ENCODE measurements around the gene ADAMTS7. TPM values are rescaled to one million over a fixed set of nuclear protein-coding genes. Genes with fewer than 3 reads are reported as not detected.
"Not testable (repeated sequence)": the region's sequence is repeated elsewhere in the genome, so short reads cannot be mapped to it uniquely, and the experiment has no call there.

Gene ADAMTS7
- total and polyA plus RNA-seq, 2 donors (not counting 3 experiments of a cell fraction or from before 2014, with no cell fraction given) = 49.6 to 64.7 TPM

DNA sequence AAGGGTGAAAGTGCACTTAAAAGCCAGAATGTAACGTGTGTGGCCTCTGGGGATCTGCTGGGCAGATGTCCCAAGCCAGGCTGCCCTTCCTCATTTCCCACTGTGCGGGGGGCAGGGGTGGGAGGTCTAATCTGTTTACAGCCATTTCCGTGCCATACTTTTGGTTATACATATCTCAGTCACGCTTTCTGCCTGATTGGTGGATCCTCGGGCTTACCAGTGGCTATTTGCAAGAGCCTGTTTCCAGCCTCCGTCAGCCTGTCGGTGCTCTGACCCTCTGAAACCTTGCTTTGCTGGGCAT lies 58.0 kb downstream of the ADAMTS7 start:
- H2AFZ ChIP-seq (ENCODE audit: low read depth, low read length); H3K27me3 ChIP-seq (ENCODE audit: control insufficient read depth in 2 of 2, insufficient read depth in 2 of 2, low read length in 2 of 2); FAIRE-seq; H3K27ac ChIP-seq (ENCODE audit: insufficient read depth, low read depth, low read length); POLR2A ChIA-PET; H3K9me1 ChIP-seq (replicated peaks; ENCODE audit: control insufficient read depth, extremely low read depth, insufficient read depth, low read length); H3K4me3 ChIP-seq (replicated peaks in 1 of 3; ENCODE audit: insufficient read depth in 1 of 3, low read depth in 1 of 3, low read length in 3 of 3); H3K9me3 ChIP-seq (replicated peaks; ENCODE audit: control insufficient read depth, insufficient read depth, low read length); BruUV-seq (replicated peaks); H3K4me2 ChIP-seq (ENCODE audit: insufficient read depth, low read length); H3K9ac ChIP-seq (replicated peaks; ENCODE audit: extremely low read depth, insufficient read depth, low read length); H4K20me1 ChIP-seq (replicated peaks; ENCODE audit: control insufficient read depth, extremely low read depth, insufficient read depth, low read length); DNase-seq (ENCODE audit: low read depth, low spot score); H3K79me2 ChIP-seq (ENCODE audit: control insufficient read depth, insufficient read depth, low read length); dilution Hi-C loops (cut with MboI; ENCODE audit: extremely low pct_ligation_motif_present, low sequenced_read_pairs); CTCF ChIA-PET; H3K36me3 ChIP-seq (ENCODE audit: control insufficient read depth in 2 of 2, extremely low read depth in 1 of 2, insufficient read depth in 2 of 2, low read length in 2 of 2): not testable (repeated sequence)
- H3K4me1 ChIP-seq (ENCODE audit: control insufficient read depth, extremely low read depth, insufficient read depth, low read length) = peaks cover 18% of the 10 kb centered on the region
- intact Hi-C loops (cut with micrococcal nuclease) = loop anchor here (10.0 kb wide), 1 partner anchor 439 kb away; no protein-coding TSS in a partner anchor

DNA sequence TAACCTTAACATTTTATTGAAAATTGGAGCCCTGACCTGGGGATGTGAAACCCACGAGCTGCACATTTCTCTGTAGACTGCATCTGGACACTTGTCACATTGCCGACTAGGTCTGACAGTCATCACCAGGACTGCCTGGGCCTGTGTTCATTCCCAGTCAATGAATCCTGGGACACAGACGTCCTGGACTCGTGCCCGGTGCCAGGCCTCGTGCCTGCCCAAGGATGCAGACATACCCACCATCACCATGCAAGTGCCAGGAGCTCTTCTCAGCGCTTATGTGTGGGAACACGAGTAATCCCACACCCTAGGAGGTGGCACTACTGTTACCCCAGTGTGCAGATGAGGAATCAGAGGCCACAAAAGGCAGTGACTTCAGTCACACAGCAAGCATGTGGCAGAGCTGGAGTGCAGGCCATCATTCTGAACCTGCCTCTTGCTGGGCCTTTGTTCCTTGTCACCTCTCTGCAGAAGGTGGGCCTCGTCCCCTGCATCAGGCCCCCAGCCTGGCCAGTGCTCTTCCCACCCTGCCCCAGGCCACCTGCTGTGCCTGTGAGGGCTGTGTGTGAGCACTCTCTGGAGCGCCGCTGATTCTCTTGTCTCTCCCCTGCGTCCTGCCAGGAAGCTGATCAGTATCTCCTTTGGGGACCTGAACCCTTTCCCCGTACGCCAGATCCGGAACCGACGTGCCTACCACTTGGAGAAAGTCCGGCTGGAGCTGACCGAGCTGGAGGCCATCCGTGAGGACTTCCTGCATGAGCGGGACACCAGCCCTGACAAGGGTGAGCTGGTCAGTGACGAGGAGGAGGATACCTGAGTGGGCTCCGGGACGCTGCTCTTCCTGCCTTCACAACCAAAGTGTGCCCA lies 58.5 kb downstream of the ADAMTS7 start:
- ChIA-PET CTCF (interaction anchor here (0.7 to 2.5 kb wide), 3 partner anchors 56 to 133 kb away, joined by 3 to 23 read pairs (median 10); partner anchors contain the start of genes ADAMTS7 and CHRNA3), POLR2A (no interaction called here)
- no peaks in the 10 kb centered on the region for H3K79me2 ChIP-seq (ENCODE audit: control insufficient read depth, insufficient read depth, low read length)
- DNase-seq (ENCODE audit: low read depth, low spot score) (no peak), FAIRE-seq (peak; percentile 46)
- no peaks in the 10 kb centered on the region for H3K9me1 ChIP-seq (replicated peaks; ENCODE audit: control insufficient read depth, extremely low read depth, insufficient read depth, low read length)
- no peaks in the 10 kb centered on the region for H3K27me3 ChIP-seq (ENCODE audit: control insufficient read depth in 2 of 2, insufficient read depth in 2 of 2, low read length in 2 of 2)
- H3K4me3 ChIP-seq (replicated peaks in 1 of 3; ENCODE audit: insufficient read depth in 1 of 3, low read depth in 1 of 3, low read length in 3 of 3) = no peak overlapping the region
- no peak overlapping the region for H3K9ac ChIP-seq (replicated peaks; ENCODE audit: extremely low read depth, insufficient read depth, low read length)
- no peaks in the 10 kb centered on the region for H3K36me3 ChIP-seq (ENCODE audit: control insufficient read depth in 2 of 2, extremely low read depth in 1 of 2, insufficient read depth in 2 of 2, low read length in 2 of 2)
- BruUV-seq (replicated peaks) = no TSS peak
- H3K4me2 ChIP-seq (ENCODE audit: insufficient read depth, low read length) = no peak overlapping the region
- H3K4me1 ChIP-seq (ENCODE audit: control insufficient read depth, extremely low read depth, insufficient read depth, low read length) = peaks cover 17% of the 10 kb centered on the region
- intact Hi-C loops (cut with micrococcal nuclease) = loop anchor here (10.0 kb wide), 1 partner anchor 438 kb away; no protein-coding TSS in a partner anchor
- no peak overlapping the region for H3K27ac ChIP-seq (ENCODE audit: insufficient read depth, low read depth, low read length)
- no peaks in the 10 kb centered on the region for H3K9me3 ChIP-seq (replicated peaks; ENCODE audit: control insufficient read depth, insufficient read depth, low read length)
- no peaks in the 10 kb centered on the region for H4K20me1 ChIP-seq (replicated peaks; ENCODE audit: control insufficient read depth, extremely low read depth, insufficient read depth, low read length)
- H2AFZ ChIP-seq (ENCODE audit: low read depth, low read length) = no peak overlapping the region
- dilution Hi-C loops (cut with MboI; ENCODE audit: extremely low pct_ligation_motif_present, low sequenced_read_pairs) = no loop called here
- TF ChIP-seq, protein P1, sequence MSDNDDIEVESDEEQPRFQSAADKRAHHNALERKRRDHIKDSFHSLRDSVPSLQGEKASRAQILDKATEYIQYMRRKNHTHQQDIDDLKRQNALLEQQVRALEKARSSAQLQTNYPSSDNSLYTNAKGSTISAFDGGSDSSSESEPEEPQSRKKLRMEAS (IDR thresholded peaks at IDR 0.05; ENCODE audit: insufficient read depth, insufficient read length) = no peak
- TF ChIP-seq, protein P2, sequence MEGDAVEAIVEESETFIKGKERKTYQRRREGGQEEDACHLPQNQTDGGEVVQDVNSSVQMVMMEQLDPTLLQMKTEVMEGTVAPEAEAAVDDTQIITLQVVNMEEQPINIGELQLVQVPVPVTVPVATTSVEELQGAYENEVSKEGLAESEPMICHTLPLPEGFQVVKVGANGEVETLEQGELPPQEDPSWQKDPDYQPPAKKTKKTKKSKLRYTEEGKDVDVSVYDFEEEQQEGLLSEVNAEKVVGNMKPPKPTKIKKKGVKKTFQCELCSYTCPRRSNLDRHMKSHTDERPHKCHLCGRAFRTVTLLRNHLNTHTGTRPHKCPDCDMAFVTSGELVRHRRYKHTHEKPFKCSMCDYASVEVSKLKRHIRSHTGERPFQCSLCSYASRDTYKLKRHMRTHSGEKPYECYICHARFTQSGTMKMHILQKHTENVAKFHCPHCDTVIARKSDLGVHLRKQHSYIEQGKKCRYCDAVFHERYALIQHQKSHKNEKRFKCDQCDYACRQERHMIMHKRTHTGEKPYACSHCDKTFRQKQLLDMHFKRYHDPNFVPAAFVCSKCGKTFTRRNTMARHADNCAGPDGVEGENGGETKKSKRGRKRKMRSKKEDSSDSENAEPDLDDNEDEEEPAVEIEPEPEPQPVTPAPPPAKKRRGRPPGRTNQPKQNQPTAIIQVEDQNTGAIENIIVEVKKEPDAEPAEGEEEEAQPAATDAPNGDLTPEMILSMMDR (IDR thresholded peaks at IDR 0.05; ENCODE audit: extremely low read depth in 1 of 2, insufficient read depth in 1 of 2, low read depth in 1 of 2, low read length in 2 of 2) = no peak
- no peak for TF ChIP-seq POLR2A (IDR thresholded peaks at IDR 0.05; ENCODE audit: low read depth, low read length)
- TF ChIP-seq POLR2AphosphoS5 (IDR thresholded peaks at IDR 0.05; ENCODE audit: insufficient read depth, low read depth, low read length) = no peak
- no peak for TF ChIP-seq GATA2 (IDR thresholded peaks at IDR 0.05; ENCODE audit: insufficient read depth, insufficient read length, low read depth, low read length)

Data from endothelial cell of umbilical vein (primary cell).